T-helper 17 cell (primary cell): ENCODE measurements around the gene NUTM1. TPM values are rescaled to one million over a fixed set of nuclear protein-coding genes. Genes with fewer than 3 reads are reported as not detected.
"Not testable (repeated sequence)": the region's sequence is repeated elsewhere in the genome, so short reads cannot be mapped to it uniquely, and the experiment has no call there.

Experiments used
- ATAC-seq: fragments of 150-1000 bp; cut with Tn5 transposase; 2 replicates; pipeline ENCODE4 v1.10.0; 2021; ENCODE audit warnings: mild to moderate bottlenecking, moderate library complexity
- DNase-seq, 3 donors: peaks; one replicate each; pipeline versions ENCODE4 v3.0.0 to v3.0.0-alpha.2; 2020 to 2021
- H3K9me3 ChIP-seq: one replicate; pipeline ENCODE4 v1.7.0; 2013; ENCODE audit warnings: low read length, mild to moderate bottlenecking; ENCODE audit not compliant: control insufficient read depth, poor library complexity, severe bottlenecking
- H3K27ac Mint-ChIP-seq: one replicate; pipeline ENCODE4 v1.8.0; 2022; ENCODE audit warnings: mild to moderate bottlenecking, moderate library complexity, mixed read lengths
- H3K27me3 Mint-ChIP-seq: one replicate; pipeline ENCODE4 v1.8.0; 2022; ENCODE audit warnings: mixed read lengths
- H3K36me3 Mint-ChIP-seq: one replicate; pipeline ENCODE4 v1.8.0; 2022; ENCODE audit warnings: low read depth, mixed read lengths
- H3K4me1 Mint-ChIP-seq: one replicate; pipeline ENCODE4 v1.8.0; 2022; ENCODE audit warnings: mild to moderate bottlenecking, mixed read lengths
- H3K4me3 Mint-ChIP-seq: one replicate; pipeline ENCODE4 v1.8.0; 2022; ENCODE audit warnings: mild to moderate bottlenecking, moderate library complexity, mixed read lengths
- total RNA-seq, 4 donors: library from RNA in 2 of 4; stranded (reverse) in 2 of 4; gene quantifications; one replicate each; pipeline ENCODE4 v1.2.3 and lab custom pipeline; 2022 to 2026

Gene NUTM1
- total RNA-seq, 2 donors from 2014 or later, result not detected

DNA sequence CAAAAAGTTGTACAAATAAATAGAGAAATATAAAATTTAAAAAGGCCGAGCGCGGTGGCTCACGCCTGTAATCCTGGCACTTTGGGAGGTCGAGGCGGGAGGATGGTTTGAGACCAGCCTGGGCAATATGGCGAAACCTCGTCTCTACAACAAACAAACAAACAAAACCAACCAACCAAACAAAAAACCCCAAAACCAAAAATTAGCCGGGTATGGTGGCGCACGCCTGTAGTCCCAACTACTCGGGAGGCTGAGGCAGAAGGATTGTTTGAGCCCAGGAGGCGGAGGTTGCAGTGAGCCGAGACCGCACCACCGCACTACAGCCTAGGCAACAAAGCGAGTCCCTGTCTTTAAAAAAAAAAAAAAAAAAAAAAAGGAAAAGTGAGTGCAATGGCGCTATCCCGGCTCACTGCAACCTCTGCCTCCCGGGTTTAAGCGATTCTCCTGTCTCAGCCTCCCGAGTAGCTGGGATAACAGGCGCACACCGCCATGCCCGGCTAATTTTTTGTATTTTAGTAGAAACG lies 840 bp upstream of the NUTM1 start:
- not testable (repeated sequence) for H3K9me3 ChIP-seq, H3K27me3 Mint-ChIP-seq, H3K27ac Mint-ChIP-seq, H3K36me3 Mint-ChIP-seq, H3K4me3 Mint-ChIP-seq, DNase-seq, ATAC-seq
- H3K4me1 Mint-ChIP-seq, result peaks cover 13% of the 10 kb centered on the region

DNA sequence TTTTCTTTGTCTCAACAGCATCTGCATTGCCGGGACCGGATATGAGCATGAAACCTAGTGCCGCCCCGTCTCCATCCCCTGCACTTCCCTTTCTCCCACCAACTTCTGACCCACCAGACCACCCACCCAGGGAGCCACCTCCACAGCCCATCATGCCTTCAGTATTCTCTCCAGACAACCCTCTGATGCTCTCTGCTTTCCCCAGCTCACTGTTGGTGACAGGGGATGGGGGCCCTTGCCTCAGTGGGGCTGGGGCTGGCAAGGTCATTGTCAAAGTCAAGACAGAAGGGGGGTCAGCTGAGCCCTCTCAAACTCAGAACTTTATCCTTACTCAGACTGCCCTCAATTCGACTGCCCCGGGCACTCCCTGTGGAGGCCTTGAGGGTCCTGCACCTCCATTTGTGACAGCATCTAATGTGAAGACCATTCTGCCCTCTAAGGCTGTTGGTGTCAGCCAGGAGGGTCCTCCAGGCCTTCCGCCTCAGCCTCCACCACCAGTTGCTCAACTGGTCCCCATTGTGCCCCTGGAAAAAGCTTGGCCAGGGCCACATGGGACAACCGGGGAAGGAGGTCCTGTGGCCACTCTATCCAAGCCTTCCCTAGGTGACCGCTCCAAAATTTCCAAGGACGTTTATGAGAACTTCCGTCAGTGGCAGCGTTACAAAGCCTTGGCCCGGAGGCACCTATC lies 5.0 kb downstream of the NUTM1 start:
- no peak for ATAC-seq
- H3K4me1 Mint-ChIP-seq, result peaks cover 3% of the 10 kb centered on the region
- H3K27ac Mint-ChIP-seq, result no peak overlapping the region

DNA sequence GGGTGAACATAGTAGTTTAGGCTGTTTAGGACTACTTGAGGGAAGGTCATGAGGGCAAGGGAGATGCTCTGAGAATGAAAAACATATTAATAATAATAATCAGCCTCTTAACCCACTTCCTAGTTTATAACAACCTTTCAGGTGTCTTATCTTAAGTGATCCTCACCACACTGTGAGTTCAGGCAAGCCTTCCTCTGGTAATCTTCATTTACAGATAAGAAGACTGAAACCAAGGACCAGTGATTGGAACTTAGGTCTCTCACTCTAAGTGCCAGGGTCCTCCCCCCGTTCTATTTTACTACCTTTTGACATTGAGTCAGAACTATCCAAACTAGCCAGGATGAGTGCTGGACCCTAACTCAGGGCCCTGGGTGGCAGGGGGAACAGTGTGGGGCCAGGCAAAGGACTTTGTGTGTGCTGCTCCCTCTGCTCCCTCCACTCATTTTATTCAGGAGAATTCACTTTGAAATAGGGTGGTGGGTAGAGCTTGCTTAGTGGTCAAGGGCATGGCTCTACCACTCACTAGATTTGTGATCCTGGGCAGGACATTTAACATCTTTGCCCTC lies 5.7 kb downstream of the NUTM1 start:
- peaks cover 3% of the 10 kb centered on the region for H3K4me1 Mint-ChIP-seq
- no peak overlapping the region for H3K27ac Mint-ChIP-seq
- H3K9me3 ChIP-seq, result no peaks in the 10 kb centered on the region
- ATAC-seq (no peak), DNase-seq (no peak)
- H3K36me3 Mint-ChIP-seq, result peaks cover 5% of the 10 kb centered on the region
- H3K4me3 Mint-ChIP-seq, result no peak overlapping the region
- H3K27me3 Mint-ChIP-seq, result peaks cover 4% of the 10 kb centered on the region

More for the DNA sequence above, 5.0 kb downstream of the NUTM1 start:
- Mint-ChIP-seq H3K36me3 (peaks cover 5% of the 10 kb centered on the region), H3K4me3 (no peak overlapping the region), H3K27me3 (peaks cover 4% of the 10 kb centered on the region)
- DNase-seq, result no peak
- H3K9me3 ChIP-seq, result no peaks in the 10 kb centered on the region

DNA sequence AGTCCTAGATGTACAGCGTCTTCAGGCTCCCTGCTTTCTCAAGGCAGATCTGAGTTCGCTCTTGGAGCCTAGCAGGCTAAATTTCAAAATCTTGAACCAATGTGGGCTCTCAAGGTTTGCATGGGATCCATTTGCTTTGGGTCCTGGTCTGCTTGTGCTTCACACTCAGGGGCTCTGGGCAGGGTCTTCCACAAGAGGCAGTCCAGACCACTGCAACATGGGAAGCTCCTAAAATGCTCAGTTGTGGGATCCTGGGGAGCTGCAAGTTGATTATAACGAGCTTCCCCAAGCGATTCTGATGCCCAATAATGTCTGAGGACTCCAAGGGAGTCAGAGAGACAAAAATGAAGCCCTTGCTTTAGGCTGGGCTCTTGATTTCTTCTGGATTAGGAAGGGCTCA lies 6.7 kb downstream of the NUTM1 start:
- Mint-ChIP-seq H3K4me3 (no peak overlapping the region), H3K36me3 (peaks cover 5% of the 10 kb centered on the region), H3K27me3 (peaks cover 4% of the 10 kb centered on the region), H3K27ac (no peak overlapping the region), H3K4me1 (peaks cover 3% of the 10 kb centered on the region)
- ATAC-seq (no peak), DNase-seq (no peak)
- H3K9me3 ChIP-seq, result no peaks in the 10 kb centered on the region

DNA sequence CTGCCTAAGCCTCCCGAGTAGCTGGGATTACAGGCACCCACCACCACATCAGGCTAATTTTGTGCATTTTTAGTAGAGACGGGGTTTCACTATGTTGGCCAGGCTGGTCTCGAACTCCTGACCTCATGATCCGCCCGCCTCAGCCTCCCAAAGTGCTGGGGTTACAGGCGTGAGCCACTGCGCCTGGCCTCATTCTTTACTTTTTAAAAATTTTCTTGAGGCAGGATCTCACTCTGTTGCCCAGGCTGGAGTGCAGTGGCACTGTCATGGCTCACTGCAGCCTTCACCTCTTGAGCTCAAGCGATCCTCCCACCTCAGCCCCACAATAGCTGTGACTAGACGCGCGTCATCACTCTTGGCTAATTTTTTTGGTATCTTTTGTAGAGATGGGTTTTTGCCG lies 9.9 kb downstream of the NUTM1 start:
- H3K4me1 Mint-ChIP-seq, DNase-seq, H3K27me3 Mint-ChIP-seq, ATAC-seq, H3K9me3 ChIP-seq, H3K4me3 Mint-ChIP-seq, H3K27ac Mint-ChIP-seq, H3K36me3 Mint-ChIP-seq: not testable (repeated sequence)

DNA sequence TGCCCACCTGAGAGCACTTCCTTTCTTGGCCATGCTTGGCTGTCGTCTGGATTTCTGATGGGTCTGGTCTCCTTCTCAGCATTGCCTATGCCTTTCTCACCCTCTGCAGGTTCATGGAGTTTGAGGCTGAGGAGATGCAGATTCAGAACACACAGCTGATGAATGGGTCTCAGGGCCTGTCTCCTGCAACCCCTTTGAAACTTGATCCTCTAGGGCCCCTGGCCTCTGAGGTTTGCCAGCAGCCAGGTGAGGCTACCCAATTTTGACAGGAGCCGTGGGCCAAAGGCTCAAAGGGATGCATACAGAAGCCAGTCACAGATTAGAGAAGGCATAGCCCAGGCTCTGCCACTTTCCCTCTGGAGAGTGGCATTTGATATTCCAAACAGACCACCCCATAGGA lies 10.5 kb downstream of the NUTM1 start:
- H3K4me1 Mint-ChIP-seq, result peaks cover 3% of the 10 kb centered on the region
- no peak overlapping the region for H3K27ac Mint-ChIP-seq
- ATAC-seq (no peak), DNase-seq (no peak)
- H3K36me3 Mint-ChIP-seq, result peaks cover 10% of the 10 kb centered on the region
- H3K4me3 Mint-ChIP-seq, result no peak overlapping the region
- H3K27me3 Mint-ChIP-seq, result no peaks in the 10 kb centered on the region
- H3K9me3 ChIP-seq, result no peaks in the 10 kb centered on the region

DNA sequence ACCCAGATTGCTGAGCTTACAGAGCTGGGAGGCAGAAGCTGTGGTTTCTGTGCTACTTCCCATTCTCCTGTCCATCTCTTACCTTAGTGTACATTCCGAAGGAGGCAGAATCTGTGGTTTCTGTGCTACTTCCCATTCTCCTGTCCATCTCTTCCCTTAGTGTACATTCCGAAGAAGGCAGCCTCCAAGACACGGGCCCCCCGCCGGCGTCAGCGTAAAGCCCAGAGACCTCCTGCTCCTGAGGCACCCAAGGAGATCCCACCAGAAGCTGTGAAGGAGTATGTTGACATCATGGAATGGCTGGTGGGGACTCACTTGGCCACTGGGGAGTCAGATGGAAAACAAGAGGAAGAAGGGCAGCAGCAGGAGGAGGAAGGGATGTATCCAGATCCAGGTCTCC lies 11.2 kb downstream of the NUTM1 start:
- Mint-ChIP-seq H3K4me1 (peaks cover 3% of the 10 kb centered on the region), H3K27me3 (no peaks in the 10 kb centered on the region), H3K4me3 (no peak overlapping the region), H3K27ac (no peak overlapping the region), H3K36me3 (peaks cover 10% of the 10 kb centered on the region)
- no peaks in the 10 kb centered on the region for H3K9me3 ChIP-seq
- no peak for ATAC-seq
- no peak for DNase-seq

DNA sequence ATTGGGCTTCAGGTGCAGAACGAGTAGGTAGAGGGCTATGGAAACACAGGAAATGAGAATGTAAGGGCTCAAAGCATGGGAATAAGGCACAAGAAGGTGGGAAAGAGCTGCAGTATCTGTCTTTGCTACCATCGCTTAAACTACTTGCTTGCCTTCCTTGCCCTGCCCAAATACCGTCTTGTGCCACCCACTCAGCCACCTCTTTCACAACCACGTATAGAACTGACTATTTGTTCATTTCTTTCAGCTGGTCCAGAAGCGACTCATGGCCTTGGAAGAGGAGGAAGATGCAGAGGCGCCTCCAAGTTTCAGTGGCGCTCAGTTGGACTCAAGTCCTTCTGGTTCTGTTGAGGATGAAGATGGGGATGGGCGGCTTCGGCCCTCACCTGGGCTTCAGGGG lies 12.1 kb downstream of the NUTM1 start:
- no peak for ATAC-seq
- Mint-ChIP-seq H3K36me3 (peaks cover 10% of the 10 kb centered on the region), H3K27ac (no peak overlapping the region), H3K4me3 (no peak overlapping the region), H3K4me1 (peaks cover 1% of the 10 kb centered on the region), H3K27me3 (no peaks in the 10 kb centered on the region)
- H3K9me3 ChIP-seq, result no peaks in the 10 kb centered on the region
- DNase-seq, result no peak

DNA sequence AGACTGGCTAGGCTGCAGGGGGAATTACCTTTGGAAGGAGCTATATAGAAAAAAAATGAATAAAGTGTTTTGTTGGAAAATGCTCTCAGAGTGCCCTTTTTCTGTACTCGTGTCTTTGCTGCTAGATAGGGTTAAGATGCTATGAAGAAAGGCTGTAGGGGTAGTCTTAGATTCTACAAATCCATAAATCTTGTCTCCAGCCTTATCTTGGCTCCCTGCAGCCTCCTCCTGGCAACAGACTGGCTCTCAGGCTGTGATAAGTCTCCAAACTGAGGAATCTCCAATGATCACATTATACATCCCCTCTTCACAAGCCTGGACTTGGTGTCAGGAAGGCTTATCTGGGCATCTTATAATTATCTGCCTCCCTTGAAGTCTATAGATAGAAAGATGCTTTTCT lies 14.5 kb downstream of the NUTM1 start:
- ATAC-seq (no peak), DNase-seq (no peak)
- H3K36me3 Mint-ChIP-seq, result peaks cover 9% of the 10 kb centered on the region
- peaks cover 2% of the 10 kb centered on the region for H3K4me1 Mint-ChIP-seq
- H3K27ac Mint-ChIP-seq, result no peak overlapping the region
- no peak overlapping the region for H3K4me3 Mint-ChIP-seq
- no peaks in the 10 kb centered on the region for H3K27me3 Mint-ChIP-seq
- H3K9me3 ChIP-seq, result no peaks in the 10 kb centered on the region

DNA sequence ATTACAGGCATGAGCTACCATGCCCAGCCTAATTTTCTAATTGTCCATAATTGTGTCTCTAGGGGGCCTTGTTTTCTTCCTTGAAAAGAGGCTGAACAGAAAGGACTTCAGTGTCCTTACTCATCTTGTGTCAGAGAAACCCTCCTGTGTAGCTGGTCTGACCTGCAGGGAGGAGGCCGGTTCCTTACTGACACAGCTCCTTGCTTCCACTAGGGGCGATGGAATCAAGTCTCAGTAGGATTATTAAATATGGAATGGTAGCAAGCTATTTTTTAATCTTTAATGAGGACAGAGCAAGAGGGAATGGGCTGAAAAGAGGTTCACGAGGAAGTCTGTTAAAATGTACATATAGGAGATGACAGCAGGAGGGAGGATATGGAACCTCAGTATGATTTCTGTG lies 15.3 kb downstream of the NUTM1 start:
- DNase-seq (no peak), ATAC-seq (no peak)
- Mint-ChIP-seq H3K27ac (no peak overlapping the region), H3K4me1 (peaks cover 7% of the 10 kb centered on the region), H3K27me3 (no peaks in the 10 kb centered on the region), H3K4me3 (no peak overlapping the region), H3K36me3 (peaks cover 9% of the 10 kb centered on the region)
- H3K9me3 ChIP-seq, result no peaks in the 10 kb centered on the region

DNA sequence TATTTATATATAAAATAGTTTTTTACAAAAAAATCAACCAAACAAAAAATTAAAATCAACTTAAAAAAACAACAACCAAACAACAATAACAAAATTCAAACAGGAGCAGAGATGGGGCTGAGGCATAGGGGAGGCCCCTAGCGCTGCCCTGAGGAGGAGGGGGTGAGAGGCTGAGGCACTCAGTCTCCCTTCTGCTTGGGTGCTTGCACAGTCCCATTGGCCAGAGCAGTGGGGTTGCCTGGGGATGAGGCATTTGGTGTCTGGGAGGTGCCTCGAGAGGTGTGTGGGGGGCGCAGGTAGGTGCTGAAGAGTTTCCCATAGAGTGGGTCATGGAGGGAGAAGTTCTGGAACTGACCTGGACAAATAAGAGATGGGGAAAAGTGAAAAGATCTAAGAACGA lies 15.8 kb downstream of the NUTM1 start:
- Mint-ChIP-seq H3K27ac (no peak overlapping the region), H3K4me1 (peaks cover 7% of the 10 kb centered on the region), H3K27me3 (no peaks in the 10 kb centered on the region), H3K4me3 (no peak overlapping the region), H3K36me3 (peaks cover 9% of the 10 kb centered on the region)
- ATAC-seq (no peak), DNase-seq (no peak)
- no peaks in the 10 kb centered on the region for H3K9me3 ChIP-seq

DNA sequence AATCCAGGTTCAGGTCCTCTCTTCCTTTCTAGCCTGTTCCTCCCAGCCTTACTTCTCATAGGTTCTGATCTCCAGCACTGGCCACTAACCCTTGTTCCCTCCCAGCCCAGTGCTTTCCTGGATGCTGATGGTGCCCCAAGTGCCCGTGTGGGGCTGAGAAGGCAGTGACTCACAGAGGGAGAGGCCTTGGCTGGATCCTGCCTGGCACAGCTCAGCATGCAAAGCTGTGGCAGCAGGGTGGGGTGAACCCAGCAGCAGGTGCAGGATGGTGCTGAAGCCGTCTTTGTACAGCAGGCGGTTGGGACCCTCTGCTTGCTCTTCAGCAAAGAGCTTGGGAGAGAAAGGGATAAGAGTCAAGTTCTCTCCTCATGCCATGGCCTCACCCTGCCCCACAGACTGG lies 16.3 kb downstream of the NUTM1 start:
- H3K9me3 ChIP-seq, result no peaks in the 10 kb centered on the region
- H3K4me3 Mint-ChIP-seq, result no peak overlapping the region
- DNase-seq, result no peak
- no peak overlapping the region for H3K27ac Mint-ChIP-seq
- H3K36me3 Mint-ChIP-seq, result peaks cover 9% of the 10 kb centered on the region
- peaks cover 7% of the 10 kb centered on the region for H3K4me1 Mint-ChIP-seq
- ATAC-seq, result no peak
- H3K27me3 Mint-ChIP-seq, result no peaks in the 10 kb centered on the region

DNA sequence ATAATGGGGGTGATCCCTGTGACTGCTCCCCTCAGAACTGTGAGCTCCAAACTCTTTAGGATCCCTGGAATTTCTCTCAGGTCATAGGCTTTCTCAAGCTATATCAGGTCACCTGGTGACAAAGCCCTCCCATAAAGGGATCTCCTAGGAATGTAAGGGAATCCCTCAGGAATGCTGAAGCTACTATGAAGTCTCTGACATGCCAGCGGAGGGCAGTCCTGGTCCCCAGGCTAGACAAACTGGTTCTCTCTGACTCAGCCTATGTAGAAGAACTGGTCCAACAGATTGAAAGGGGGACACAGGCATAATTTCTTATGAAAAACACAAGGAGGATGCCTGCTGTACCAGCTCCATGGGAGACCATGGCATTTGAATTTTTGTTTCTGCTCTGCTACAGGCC lies 17.2 kb downstream of the NUTM1 start:
- H3K36me3 Mint-ChIP-seq, result peaks cover 9% of the 10 kb centered on the region
- H3K9me3 ChIP-seq, result no peaks in the 10 kb centered on the region
- H3K27ac Mint-ChIP-seq, result no peak overlapping the region
- H3K4me3 Mint-ChIP-seq, result no peak overlapping the region
- peaks cover 12% of the 10 kb centered on the region for H3K4me1 Mint-ChIP-seq
- H3K27me3 Mint-ChIP-seq, result no peaks in the 10 kb centered on the region
- ATAC-seq, result no peak
- no peak for DNase-seq

DNA sequence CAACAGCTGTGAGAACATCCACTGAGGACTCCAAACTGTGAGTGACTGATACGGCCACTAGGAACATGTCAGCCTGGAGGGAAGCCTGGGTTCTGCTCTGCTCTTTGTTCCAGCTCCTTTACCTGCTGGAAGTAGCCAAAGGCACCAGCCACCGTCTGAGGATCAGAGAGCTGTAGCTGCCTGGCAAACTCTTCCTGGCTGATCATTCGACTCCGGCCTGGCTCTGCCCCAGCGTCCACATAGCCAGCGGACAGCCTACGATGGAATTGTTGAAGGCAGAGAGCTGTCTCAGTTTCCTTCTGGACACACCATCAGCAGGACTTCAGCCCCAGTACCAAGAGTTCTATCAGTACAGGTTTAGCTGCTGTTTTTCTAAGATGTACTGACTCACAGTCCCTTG lies 18.2 kb downstream of the NUTM1 start:
- DNase-seq (no peak), ATAC-seq (no peak)
- H3K9me3 ChIP-seq, result no peaks in the 10 kb centered on the region
- H3K4me1 Mint-ChIP-seq, result peaks cover 22% of the 10 kb centered on the region
- no peaks in the 10 kb centered on the region for H3K27me3 Mint-ChIP-seq
- H3K27ac Mint-ChIP-seq, result peak overlapping the region; percentile 24
- H3K4me3 Mint-ChIP-seq, result no peak overlapping the region
- peaks cover 6% of the 10 kb centered on the region for H3K36me3 Mint-ChIP-seq
